GM13977 (cell line): ENCODE measurements around the gene STK32B.
A peak's percentile ranks its signal among the peaks of the same experiment; 100 is the strongest.

Experiments used
- DNase-seq: peaks from one replicate; pipeline ENCODE4 v3.0.0; 2012; ENCODE audit warnings: low spot score
- CTCF ChIP-seq: IDR thresholded peaks from 2 replicates; pipeline ENCODE4 v1.5.1; 2012; ENCODE audit warnings: mild to moderate bottlenecking, control low read depth; ENCODE audit not compliant: insufficient read depth; ENCODE audit errors: extremely low read depth, missing control alignments
- in situ Hi-C: fragments of 300-500 bp; cut with MboI; formaldehyde crosslinking; loops from one replicate; pipeline ENCODE4 v1.12.0; 2022; ENCODE audit warnings: low sequenced_read_pairs, low pct_unique_long_range_greater_than_20kb, mixed read lengths, inconsistent platforms; ENCODE audit not compliant: unreplicated experiment

STK32B gene

GRCh38 chr4:5393911-5394513, 342.7 kb downstream of the STK32B start:
- in situ Hi-C loops, result loop anchor here (25.0 kb wide), 1 partner anchor 418 kb away; no protein-coding TSS in a partner anchor
- no peak for DNase-seq
- TF ChIP-seq CTCF, result no peak

- TF ChIP-seq CTCF, result no peak
- in situ Hi-C loops, result loop anchor here (25.0 kb wide), 1 partner anchor 417 kb away; no protein-coding TSS in a partner anchor
- DNase-seq, result no peak
These were observed 344.5 kb downstream of the STK32B start for GRCh38 chr4:5395781-5396180.

GRCh38 chr4:5398056-5398455, 346.8 kb downstream of the STK32B start:
- in situ Hi-C loops, result loop anchor here (25.0 kb wide), 1 partner anchor 414 kb away; no protein-coding TSS in a partner anchor
- DNase-seq, result no peak

GRCh38 chr4:5399124-5399523, 347.8 kb downstream of the STK32B start:
- no peak for TF ChIP-seq CTCF
- no peak for DNase-seq
- in situ Hi-C loops, result loop anchor here (25.0 kb wide), 1 partner anchor 413 kb away; no protein-coding TSS in a partner anchor

More at GRCh38 chr4:5398056-5398455, 346.8 kb downstream of the STK32B start:
- no peak for TF ChIP-seq CTCF

- TF ChIP-seq CTCF, result peak; percentile 60
- in situ Hi-C loops, result loop anchor here (25.0 kb wide), 1 partner anchor 412 kb away; no protein-coding TSS in a partner anchor
- DNase-seq, result no peak
These were observed 348.6 kb downstream of the STK32B start for GRCh38 chr4:5399790-5400421.

- no peak for DNase-seq
- TF ChIP-seq CTCF, result no peak
- in situ Hi-C loops, result no loop called here
These were observed 352.6 kb downstream of the STK32B start for GRCh38 chr4:5403746-5404497.
